Endothelial cell of umbilical vein (primary cell): ENCODE measurements around the gene TRNP1. TPM values are rescaled to one million over a fixed set of nuclear protein-coding genes. Genes with fewer than 3 reads are reported as not detected.

Experiments used
- BruUV-seq: library from RNA; stranded (reverse); fragments of 400-500 nt; replicated peaks from 2 replicates; lab custom pipeline; 2021; lab: Mats Ljungman, UMichigan
- CTCF ChIA-PET: fragments of 300-600, 350-600 bp; sonication (Branson Sonifier 250); formaldehyde crosslinking; loops from one replicate; lab custom pipeline; 2021; ENCODE audit warnings: antibody characterized with exemption, inconsistent platforms; lab: Charles Lee
- POLR2A ChIA-PET: fragments of 300-600, 350-600 bp; sonication (Branson Sonifier 250); formaldehyde crosslinking; loops from one replicate; lab custom pipeline; 2021; ENCODE audit warnings: antibody characterized with exemption, inconsistent platforms; lab: Charles Lee
- DNase-seq: peaks from one replicate; pipeline ENCODE4 v3.0.0-alpha.2; 2011; ENCODE audit warnings: low read depth, low spot score
- FAIRE-seq: peaks from 2 replicates; lab custom pipeline; 2011; peaks lifted over from hg19 to GRCh38; lab: Jason Lieb, UNC
- H2AFZ ChIP-seq: 2 replicates; pipeline ENCODE4 v1.6.0; 2012; ENCODE audit warnings: low read depth, low read length, control low read depth, inconsistent platforms
- H3K27ac ChIP-seq: 2 replicates; pipeline ENCODE4 v1.5.1; 2011; ENCODE audit warnings: low read depth, mild to moderate bottlenecking, control low read depth, low read length, moderate library complexity; ENCODE audit not compliant: insufficient read depth
- H3K27me3 ChIP-seq, 2 experiments: 2 replicates each; pipeline versions ENCODE4 v1.6.0 to v1.6.1; 2011; ENCODE audit warnings: low read length in 2 of 2, mixed read lengths in 1 of 2; ENCODE audit not compliant: control insufficient read depth in 2 of 2, insufficient read depth in 2 of 2
- H3K36me3 ChIP-seq, 2 experiments: 2 replicates in 1 of 2; 3 replicates in 1 of 2; pipeline ENCODE4 v1.5.1; 2011; ENCODE audit warnings: low read length in 2 of 2, mild to moderate bottlenecking in 1 of 2, moderate library complexity in 1 of 2; ENCODE audit not compliant: control insufficient read depth in 2 of 2, insufficient read depth in 2 of 2; ENCODE audit errors: extremely low read depth in 1 of 2
- H3K4me1 ChIP-seq: 3 replicates; pipeline ENCODE4 v1.5.1; 2011; ENCODE audit warnings: mild to moderate bottlenecking, low read length; ENCODE audit not compliant: control insufficient read depth, insufficient read depth; ENCODE audit errors: extremely low read depth
- H3K4me2 ChIP-seq: 2 replicates; pipeline ENCODE4 v1.6.1; 2011; ENCODE audit warnings: low read length, control low read depth, mixed read lengths; ENCODE audit not compliant: insufficient read depth
- H3K4me3 ChIP-seq, 3 experiments: fragments of 200-600 bp in 1 of 3; sonication (generic), shearing (Covaris generic) in 1 of 3; replicated peaks in 1 of 3; 2 replicates each; pipeline ENCODE4 v1.5.1; 2011 to 2016; ENCODE audit warnings: control low read depth in 3 of 3, low read length in 3 of 3, mild to moderate bottlenecking in 2 of 3, inconsistent platforms in 1 of 3, low read depth in 1 of 3, moderate library complexity in 1 of 3; ENCODE audit not compliant: insufficient read depth in 1 of 3
- H3K79me2 ChIP-seq: 2 replicates; pipeline ENCODE4 v1.6.0; 2012; ENCODE audit warnings: low read length, inconsistent platforms; ENCODE audit not compliant: control insufficient read depth, insufficient read depth
- H3K9ac ChIP-seq: replicated peaks from 2 replicates; pipeline ENCODE3; 2011; ENCODE audit warnings: low read length, control low read depth; ENCODE audit not compliant: insufficient read depth; ENCODE audit errors: extremely low read depth
- H3K9me1 ChIP-seq: replicated peaks from 3 replicates; pipeline ENCODE4 v1.6.0; 2011; ENCODE audit warnings: mild to moderate bottlenecking, low read length; ENCODE audit not compliant: control insufficient read depth, insufficient read depth; ENCODE audit errors: extremely low read depth
- H3K9me3 ChIP-seq: replicated peaks from 2 replicates; pipeline ENCODE4 v1.5.1; 2012; ENCODE audit warnings: low read length, inconsistent platforms; ENCODE audit not compliant: control insufficient read depth, insufficient read depth
- H4K20me1 ChIP-seq: replicated peaks from 2 replicates; pipeline ENCODE3; 2011; ENCODE audit warnings: mild to moderate bottlenecking, low read length; ENCODE audit not compliant: control insufficient read depth, insufficient read depth; ENCODE audit errors: extremely low read depth
- EZH2 ChIP-seq: IDR thresholded peaks from 2 replicates; pipeline ENCODE4 v1.6.1; 2012; ENCODE audit warnings: borderline replicate concordance, low read depth, mild to moderate bottlenecking, moderate library complexity, low read length, inconsistent platforms; ENCODE audit not compliant: severe bottlenecking
- FOS ChIP-seq: IDR thresholded peaks from 2 replicates; pipeline ENCODE4 v1.6.1; 2011; ENCODE audit warnings: mild to moderate bottlenecking, low read length, moderate library complexity, borderline replicate concordance; ENCODE audit not compliant: insufficient read depth
- GATA2 ChIP-seq: IDR thresholded peaks from 2 replicates; pipeline ENCODE4 v1.7.0; 2011; ENCODE audit warnings: low read depth, mild to moderate bottlenecking, moderate library complexity, mixed read lengths, low read length; ENCODE audit not compliant: insufficient read length, insufficient read depth
- JUN ChIP-seq: IDR thresholded peaks from 2 replicates; pipeline ENCODE4 v1.6.1; 2011; ENCODE audit warnings: borderline replicate concordance, low read depth; ENCODE audit not compliant: insufficient read length, insufficient read depth
- MYC ChIP-seq: IDR thresholded peaks from one replicate; pipeline ENCODE4 v1.6.1; 2011; ENCODE audit warnings: mild to moderate bottlenecking, low read depth, low read length
- POLR2A ChIP-seq: IDR thresholded peaks from 2 replicates; pipeline ENCODE4 v1.6.1; 2012; ENCODE audit warnings: low read depth, mild to moderate bottlenecking, control low read depth, low read length
- POLR2AphosphoS5 ChIP-seq: IDR thresholded peaks from 2 replicates; pipeline ENCODE4 v1.6.1; 2012; ENCODE audit warnings: low read depth, mild to moderate bottlenecking, control low read depth, low read length, moderate library complexity; ENCODE audit not compliant: insufficient read depth
- dilution Hi-C: fragments of 300-500 bp; cut with MboI; formaldehyde crosslinking; loops from one replicate; pipeline ENCODE4 v1.15.0; 2019; ENCODE audit warnings: low sequenced_read_pairs; ENCODE audit not compliant: extremely low pct_ligation_motif_present
- intact Hi-C: fragments of 100-400 bp; cut with micrococcal nuclease; formaldehyde crosslinking; loops from one replicate; pipeline ENCODE4 v1.10.0; 2022
- polyA plus RNA-seq, 4 experiments: library from polyadenylated mRNA; depleted of rRNA in 3 of 4; stranded (reverse) in 3 of 4; unstranded in 1 of 4; fragments of >200 nt; gene quantifications; 2 replicates each; pipeline versions ENCODE4 v1.2.1 to v1.2.3, GENCODE V29; 2011 to 2012; ENCODE audit warnings: missing spikeins in 1 of 4
- total RNA-seq: library from RNA; stranded (reverse); gene quantifications from 2 replicates; pipeline ENCODE4 v1.2.3, GENCODE V29; 2021
- TF ChIP-seq, protein P1 (sequence below): IDR thresholded peaks from 2 replicates; pipeline ENCODE4 v1.6.1; 2011; ENCODE audit not compliant: insufficient read depth, insufficient read length
- TF ChIP-seq, protein P2 (sequence below), 2 donors: IDR thresholded peaks; 1 replicate in 1 of 2; 2 replicates in 1 of 2; pipeline ENCODE4 v1.5.1; 2011; ENCODE audit warnings: low read length in 2 of 2, mild to moderate bottlenecking in 2 of 2, moderate library complexity in 2 of 2, control low read depth in 1 of 2, inconsistent platforms in 1 of 2, low read depth in 1 of 2; ENCODE audit not compliant: insufficient read depth in 1 of 2; ENCODE audit errors: extremely low read depth in 1 of 2

Gene TRNP1
- total and polyA plus RNA-seq, 2 donors (not counting 3 experiments of a cell fraction or from before 2014, with no cell fraction given): 5.9 to 20.5 TPM

DNA sequence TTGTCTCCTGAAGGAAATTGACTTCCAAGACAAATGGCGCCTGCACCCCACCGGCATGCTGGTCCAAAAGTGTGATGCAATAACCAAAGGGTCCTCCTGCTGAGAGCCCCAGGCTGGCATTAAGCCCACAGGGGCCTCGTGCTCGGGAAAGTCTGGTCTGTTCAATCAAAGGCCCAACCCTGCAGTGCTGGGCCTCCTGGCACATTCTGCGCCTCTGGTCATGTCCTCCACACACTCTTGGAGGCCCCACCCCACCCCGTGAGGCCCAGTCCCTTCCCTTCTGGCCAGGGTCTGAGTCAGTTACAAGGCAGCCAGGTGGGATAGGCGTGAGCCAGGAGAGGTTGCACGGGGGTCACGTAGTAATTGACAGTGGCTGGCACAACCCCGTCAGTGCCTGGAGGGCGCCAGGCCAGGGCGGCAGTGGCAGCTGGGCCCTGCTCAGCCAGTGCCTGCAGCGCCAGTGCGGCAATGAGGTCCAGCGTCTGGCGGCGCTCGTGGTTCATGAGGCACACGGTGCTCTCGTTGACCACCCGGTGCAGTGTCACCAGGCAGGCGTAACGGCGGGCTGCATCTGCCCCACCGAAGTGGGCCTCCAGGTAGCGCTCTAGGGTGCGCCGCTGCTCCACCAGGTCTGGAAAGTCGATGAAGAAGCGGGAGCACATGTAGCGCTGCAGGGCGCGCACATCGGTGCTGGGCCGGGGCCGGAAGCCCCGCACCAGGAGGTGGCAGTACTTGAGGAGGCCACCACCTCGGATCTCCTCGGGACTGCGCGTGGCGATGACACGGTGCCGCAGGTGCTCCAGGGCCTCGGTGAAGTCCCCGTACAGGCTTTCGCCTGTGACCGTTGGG is 12.4 kb downstream of the TRNP1 start:
- Histone ChIP-seq H4K20me1 (no peaks in the 10 kb centered on the region), H3K27me3 (no peaks in the 10 kb centered on the region), H3K4me1 (peaks cover 4% of the 10 kb centered on the region), H3K79me2 (no peaks in the 10 kb centered on the region), H3K4me2 (no peak overlapping the region), H3K9me1 (no peaks in the 10 kb centered on the region), H3K27ac (no peak overlapping the region), H3K4me3 (no peak overlapping the region), H3K36me3 (no peaks in the 10 kb centered on the region), H3K9ac (no peak overlapping the region), H2AFZ (no peak overlapping the region), H3K9me3 (no peaks in the 10 kb centered on the region)
- ChIA-PET POLR2A (no interaction called here), CTCF (interaction anchor here (1.2 to 1.7 kb wide), 2 partner anchors 8 to 9 kb away, joined by 3 to 13 read pairs; no protein-coding TSS in a partner anchor)
- TF ChIP-seq FOS (no peak), POLR2AphosphoS5 (no peak), JUN (no peak), MYC (no peak), POLR2A (no peak), GATA2 (no peak), EZH2 (no peak)
- TF ChIP-seq, protein P1, sequence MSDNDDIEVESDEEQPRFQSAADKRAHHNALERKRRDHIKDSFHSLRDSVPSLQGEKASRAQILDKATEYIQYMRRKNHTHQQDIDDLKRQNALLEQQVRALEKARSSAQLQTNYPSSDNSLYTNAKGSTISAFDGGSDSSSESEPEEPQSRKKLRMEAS: no peak
- TF ChIP-seq, protein P2, sequence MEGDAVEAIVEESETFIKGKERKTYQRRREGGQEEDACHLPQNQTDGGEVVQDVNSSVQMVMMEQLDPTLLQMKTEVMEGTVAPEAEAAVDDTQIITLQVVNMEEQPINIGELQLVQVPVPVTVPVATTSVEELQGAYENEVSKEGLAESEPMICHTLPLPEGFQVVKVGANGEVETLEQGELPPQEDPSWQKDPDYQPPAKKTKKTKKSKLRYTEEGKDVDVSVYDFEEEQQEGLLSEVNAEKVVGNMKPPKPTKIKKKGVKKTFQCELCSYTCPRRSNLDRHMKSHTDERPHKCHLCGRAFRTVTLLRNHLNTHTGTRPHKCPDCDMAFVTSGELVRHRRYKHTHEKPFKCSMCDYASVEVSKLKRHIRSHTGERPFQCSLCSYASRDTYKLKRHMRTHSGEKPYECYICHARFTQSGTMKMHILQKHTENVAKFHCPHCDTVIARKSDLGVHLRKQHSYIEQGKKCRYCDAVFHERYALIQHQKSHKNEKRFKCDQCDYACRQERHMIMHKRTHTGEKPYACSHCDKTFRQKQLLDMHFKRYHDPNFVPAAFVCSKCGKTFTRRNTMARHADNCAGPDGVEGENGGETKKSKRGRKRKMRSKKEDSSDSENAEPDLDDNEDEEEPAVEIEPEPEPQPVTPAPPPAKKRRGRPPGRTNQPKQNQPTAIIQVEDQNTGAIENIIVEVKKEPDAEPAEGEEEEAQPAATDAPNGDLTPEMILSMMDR (IDR thresholded peaks at IDR 0.05; ENCODE audit: extremely low read depth in 1 of 2, insufficient read depth in 1 of 2, low read depth in 1 of 2, low read length in 2 of 2): no peak
- dilution Hi-C loops (no loop called here), intact Hi-C loops (no loop called here)
- BruUV-seq: no TSS peak
- FAIRE-seq: no peak
- DNase-seq: no peak
